SKM-1 treated with dmso at 0.1 percent for 144 hours (cell line): Measurements from ENCODE around the gene CADM1.

Experiments used
- DNase-seq: peaks from one replicate; lab custom pipeline; 2025; ENCODE audit not compliant: unreplicated experiment; lab: John Stamatoyannopoulos, UW

CADM1 gene

GRCh38 chr11:115219376-115219775 is 284.8 kb downstream of the CADM1 start:
- DNase-seq: no peak

- DNase-seq: no peak
These were observed 286.4 kb downstream of the CADM1 start for GRCh38 chr11:115217726-115218311.

- DNase-seq: no peak
These were observed 288.3 kb downstream of the CADM1 start for GRCh38 chr11:115215694-115216617.

- no peak for DNase-seq
These were observed 289.5 kb downstream of the CADM1 start for GRCh38 chr11:115214644-115215234.

- no peak for DNase-seq
These were observed 291.2 kb downstream of the CADM1 start for GRCh38 chr11:115213007-115213406.

- DNase-seq: no peak
These were observed 295.4 kb downstream of the CADM1 start for GRCh38 chr11:115208808-115209259.

GRCh38 chr11:115207916-115208315 is 296.3 kb downstream of the CADM1 start:
- no peak for DNase-seq

GRCh38 chr11:115207166-115207591 is 297.0 kb downstream of the CADM1 start:
- DNase-seq: no peak

GRCh38 chr11:115206365-115207022 is 297.7 kb downstream of the CADM1 start:
- no peak for DNase-seq

GRCh38 chr11:115202900-115203552 is 301.2 kb downstream of the CADM1 start:
- DNase-seq: no peak

- DNase-seq: no peak
These were observed 302.1 kb downstream of the CADM1 start for GRCh38 chr11:115202074-115202473.

GRCh38 chr11:115201111-115201792 is 303.0 kb downstream of the CADM1 start:
- DNase-seq: no peak

GRCh38 chr11:115199481-115200069 is 304.6 kb downstream of the CADM1 start:
- no peak for DNase-seq

- no peak for DNase-seq
These were observed 305.9 kb downstream of the CADM1 start for GRCh38 chr11:115198321-115198741.

- DNase-seq: no peak
These were observed 306.8 kb downstream of the CADM1 start for GRCh38 chr11:115197433-115197832.

GRCh38 chr11:115197031-115197430 is 307.2 kb downstream of the CADM1 start:
- no peak for DNase-seq

GRCh38 chr11:115194802-115195110 is 309.5 kb downstream of the CADM1 start:
- DNase-seq: no peak

GRCh38 chr11:115193914-115194801 is 310.1 kb downstream of the CADM1 start:
- no peak for DNase-seq

GRCh38 chr11:115191761-115192160 is 312.5 kb downstream of the CADM1 start:
- DNase-seq: no peak
